ENCODE data around the gene TMPRSS11F. TPM values are rescaled to one million over a fixed set of nuclear protein-coding genes. Genes with fewer than 3 reads are reported as not detected.

Gene TMPRSS11F
- total RNA-seq, 4 donors from 2014 or later, result not detected

GRCh38 chr4:68082758-68083157 lies 46.9 kb downstream of the TMPRSS11F start:
- H3K4me3 ChIP-seq, result no peak overlapping the region
- no peaks in the 10 kb centered on the region for H3K27me3 ChIP-seq
- no peaks in the 10 kb centered on the region for H3K36me3 ChIP-seq
- TF ChIP-seq CTCF (IDR thresholded peaks at IDR 0.05) (no peak), POLR2A (IDR thresholded peaks at IDR 0.05) (no peak)
- no peak overlapping the region for H3K27ac ChIP-seq
- intact Hi-C loops (cut with DNase I; ENCODE audit: low total_unique reads), result no loop called here
- no peaks in the 10 kb centered on the region for H3K4me1 ChIP-seq
- H3K9me3 ChIP-seq, result no peaks in the 10 kb centered on the region
- no peak for DNase-seq

- intact Hi-C loops (cut with DNase I; ENCODE audit: low total_unique reads), result no loop called here
- no peak overlapping the region for H3K4me3 ChIP-seq
- no peaks in the 10 kb centered on the region for H3K9me3 ChIP-seq
- H3K4me1 ChIP-seq, result no peaks in the 10 kb centered on the region
- no peaks in the 10 kb centered on the region for H3K36me3 ChIP-seq
- H3K27me3 ChIP-seq, result no peaks in the 10 kb centered on the region
- H3K27ac ChIP-seq, result no peak overlapping the region
- no peak for DNase-seq
- TF ChIP-seq CTCF (IDR thresholded peaks at IDR 0.05), result no peak
- no peak for TF ChIP-seq POLR2A (IDR thresholded peaks at IDR 0.05)
Observed at GRCh38 chr4:68079928-68080327, 49.7 kb downstream of the TMPRSS11F start.

- no peaks in the 10 kb centered on the region for H3K4me1 ChIP-seq
- TF ChIP-seq POLR2A (IDR thresholded peaks at IDR 0.05) (no peak), CTCF (IDR thresholded peaks at IDR 0.05) (no peak)
- H3K36me3 ChIP-seq, result no peaks in the 10 kb centered on the region
- H3K27me3 ChIP-seq, result no peaks in the 10 kb centered on the region
- no peaks in the 10 kb centered on the region for H3K9me3 ChIP-seq
- intact Hi-C loops (cut with DNase I; ENCODE audit: low total_unique reads), result no loop called here
- no peak for DNase-seq
- no peak overlapping the region for H3K4me3 ChIP-seq
- no peak overlapping the region for H3K27ac ChIP-seq
Observed at GRCh38 chr4:68077737-68078136, 51.9 kb downstream of the TMPRSS11F start.

- no peaks in the 10 kb centered on the region for H3K36me3 ChIP-seq
- no peak for TF ChIP-seq CTCF (IDR thresholded peaks at IDR 0.05)
- no peak for TF ChIP-seq POLR2A (IDR thresholded peaks at IDR 0.05)
- no peak for DNase-seq
- no peak overlapping the region for H3K4me3 ChIP-seq
- no peak overlapping the region for H3K27ac ChIP-seq
- intact Hi-C loops (cut with DNase I; ENCODE audit: low total_unique reads), result no loop called here
- no peaks in the 10 kb centered on the region for H3K4me1 ChIP-seq
- no peaks in the 10 kb centered on the region for H3K9me3 ChIP-seq
- no peaks in the 10 kb centered on the region for H3K27me3 ChIP-seq
Observed at GRCh38 chr4:68077301-68077700, 52.4 kb downstream of the TMPRSS11F start.

GRCh38 chr4:68076194-68076593 lies 53.5 kb downstream of the TMPRSS11F start:
- H3K27ac ChIP-seq, result no peak overlapping the region
- no peaks in the 10 kb centered on the region for H3K36me3 ChIP-seq
- intact Hi-C loops (cut with DNase I; ENCODE audit: low total_unique reads), result no loop called here
- no peak overlapping the region for H3K4me3 ChIP-seq
- H3K4me1 ChIP-seq, result no peaks in the 10 kb centered on the region
- H3K9me3 ChIP-seq, result no peaks in the 10 kb centered on the region
- no peaks in the 10 kb centered on the region for H3K27me3 ChIP-seq
- no peak for TF ChIP-seq CTCF (IDR thresholded peaks at IDR 0.05)
- DNase-seq, result no peak
